Ishikawa (cell line): ENCODE results near the gene GALNT13.

Experiments used
- CREB1 ChIP-seq: IDR thresholded peaks from 2 replicates; pipeline ENCODE4 v1.6.1; 2012; ENCODE audit warnings: low read depth
- EGR1 ChIP-seq: IDR thresholded peaks from 2 replicates; pipeline ENCODE4 v1.6.1; 2012
- REST ChIP-seq: IDR thresholded peaks from 2 replicates; pipeline ENCODE4 v1.6.1; 2012; ENCODE audit warnings: low read depth, mild to moderate bottlenecking
- TEAD4 ChIP-seq: IDR thresholded peaks from 2 replicates; pipeline ENCODE4 v1.6.1; 2012

- TF ChIP-seq TEAD4 (no peak), REST (no peak), CREB1 (no peak), EGR1 (no peak)
Measured at GRCh38 chr2:154343282-154343681, 471.6 kb downstream of the GALNT13 start.
